ENCODE data around the gene HHIP. TPM values are rescaled to one million over a fixed set of nuclear protein-coding genes. Genes with fewer than 3 reads are reported as not detected.

HHIP gene
- total RNA-seq, 1 experiment from 2014 or later, result not detected

DNA sequence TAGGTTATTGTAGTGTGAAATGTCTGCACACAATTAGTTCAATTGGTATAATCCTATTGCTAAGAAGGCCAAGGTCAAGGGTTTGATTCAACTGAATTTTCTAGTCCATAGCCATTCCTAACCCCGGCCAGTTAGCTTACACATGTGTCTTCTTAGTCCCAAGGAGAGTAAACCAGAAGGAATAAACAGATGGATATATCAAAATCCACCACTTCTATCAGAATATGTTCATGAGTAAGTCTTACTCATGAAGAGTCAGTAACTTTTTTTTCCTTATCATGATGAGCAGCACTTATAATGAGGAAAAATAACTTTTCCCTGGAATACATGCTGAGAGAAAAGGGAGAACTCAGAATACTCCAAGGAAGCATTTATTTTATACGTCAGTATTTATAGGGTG lies 9.5 kb downstream of the HHIP start:
- Histone ChIP-seq H3K4me3 (no peak overlapping the region), H3K4me1 (replicated peaks; ENCODE audit: insufficient read depth) (no peaks in the 10 kb centered on the region), H3K4me2 (no peak overlapping the region), H3K79me2 (ENCODE audit: low read depth) (no peaks in the 10 kb centered on the region), H3K27me3 (ENCODE audit: insufficient read depth, low read depth) (no peaks in the 10 kb centered on the region), H3F3A (ENCODE audit: insufficient read depth, low read depth) (no peaks in the 10 kb centered on the region), H2AFZ (no peak overlapping the region), H3K36me3 (ENCODE audit: low read depth) (no peaks in the 10 kb centered on the region), H3K9me3 (ENCODE audit: insufficient read depth, low read depth) (no peaks in the 10 kb centered on the region), H3K27ac (no peak overlapping the region), H4K20me1 (ENCODE audit: insufficient read depth) (no peaks in the 10 kb centered on the region), H3K9me2 (ENCODE audit: insufficient read depth) (no peaks in the 10 kb centered on the region)
- CTCF ChIA-PET, result no interaction called here
- POLR2A ChIA-PET (ENCODE audit: unreplicated experiment), result interaction anchor here (0.6 kb wide), 1 partner anchor 1569 kb away, joined by 6 read pairs; no protein-coding TSS in a partner anchor
- intact Hi-C loops (cut with micrococcal nuclease; ENCODE audit: unreplicated experiment), result no loop called here
- no peak for TF ChIP-seq EZH2 (IDR thresholded peaks at IDR 0.05; ENCODE audit: low read depth)
- TF ChIP-seq, protein P1, sequence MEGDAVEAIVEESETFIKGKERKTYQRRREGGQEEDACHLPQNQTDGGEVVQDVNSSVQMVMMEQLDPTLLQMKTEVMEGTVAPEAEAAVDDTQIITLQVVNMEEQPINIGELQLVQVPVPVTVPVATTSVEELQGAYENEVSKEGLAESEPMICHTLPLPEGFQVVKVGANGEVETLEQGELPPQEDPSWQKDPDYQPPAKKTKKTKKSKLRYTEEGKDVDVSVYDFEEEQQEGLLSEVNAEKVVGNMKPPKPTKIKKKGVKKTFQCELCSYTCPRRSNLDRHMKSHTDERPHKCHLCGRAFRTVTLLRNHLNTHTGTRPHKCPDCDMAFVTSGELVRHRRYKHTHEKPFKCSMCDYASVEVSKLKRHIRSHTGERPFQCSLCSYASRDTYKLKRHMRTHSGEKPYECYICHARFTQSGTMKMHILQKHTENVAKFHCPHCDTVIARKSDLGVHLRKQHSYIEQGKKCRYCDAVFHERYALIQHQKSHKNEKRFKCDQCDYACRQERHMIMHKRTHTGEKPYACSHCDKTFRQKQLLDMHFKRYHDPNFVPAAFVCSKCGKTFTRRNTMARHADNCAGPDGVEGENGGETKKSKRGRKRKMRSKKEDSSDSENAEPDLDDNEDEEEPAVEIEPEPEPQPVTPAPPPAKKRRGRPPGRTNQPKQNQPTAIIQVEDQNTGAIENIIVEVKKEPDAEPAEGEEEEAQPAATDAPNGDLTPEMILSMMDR (conservative IDR thresholded peaks at IDR 0.05), result no peak
- no peak for DNase-seq
- BruUV-seq (replicated peaks), result no TSS peak

DNA sequence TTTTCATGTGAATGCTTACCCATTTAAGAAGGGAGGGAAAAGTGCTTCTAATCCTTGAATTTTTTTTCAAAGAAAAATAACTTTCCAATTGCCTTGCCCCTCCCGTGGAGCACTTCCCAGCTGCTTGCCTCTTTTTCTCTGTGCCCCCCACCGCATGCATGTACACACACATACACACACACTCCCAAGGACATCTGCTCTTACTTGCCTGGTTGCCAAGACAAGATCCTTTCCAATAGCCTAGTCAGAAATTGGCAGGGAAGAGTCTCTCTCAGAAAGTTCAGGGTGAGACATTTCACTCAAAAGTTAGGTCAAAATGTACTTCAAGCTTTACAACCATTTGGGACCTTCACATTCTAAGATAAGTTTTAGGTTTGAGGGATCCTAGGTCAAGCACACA lies 10.9 kb downstream of the HHIP start:
- no peaks in the 10 kb centered on the region for H4K20me1 ChIP-seq (ENCODE audit: insufficient read depth)
- H3K27me3 ChIP-seq (ENCODE audit: insufficient read depth, low read depth), result no peaks in the 10 kb centered on the region
- H3F3A ChIP-seq (ENCODE audit: insufficient read depth, low read depth), result no peaks in the 10 kb centered on the region
- H3K4me3 ChIP-seq, result no peak overlapping the region
- no TSS peak for BruUV-seq (replicated peaks)
- H3K4me1 ChIP-seq (replicated peaks; ENCODE audit: insufficient read depth), result no peaks in the 10 kb centered on the region
- no peak overlapping the region for H3K4me2 ChIP-seq
- H3K27ac ChIP-seq, result no peak overlapping the region
- no peaks in the 10 kb centered on the region for H3K9me3 ChIP-seq (ENCODE audit: insufficient read depth, low read depth)
- TF ChIP-seq EZH2 (IDR thresholded peaks at IDR 0.05; ENCODE audit: low read depth), result no peak
- TF ChIP-seq, protein P1 (conservative IDR thresholded peaks at IDR 0.05), result no peak
- H3K9me2 ChIP-seq (ENCODE audit: insufficient read depth), result no peaks in the 10 kb centered on the region
- no peak for DNase-seq
- H3K79me2 ChIP-seq (ENCODE audit: low read depth), result no peaks in the 10 kb centered on the region
- POLR2A ChIA-PET (ENCODE audit: unreplicated experiment), result no interaction called here
- no peaks in the 10 kb centered on the region for H3K36me3 ChIP-seq (ENCODE audit: low read depth)
- intact Hi-C loops (cut with micrococcal nuclease; ENCODE audit: unreplicated experiment), result no loop called here
- CTCF ChIA-PET, result no interaction called here
- no peak overlapping the region for H2AFZ ChIP-seq

DNA sequence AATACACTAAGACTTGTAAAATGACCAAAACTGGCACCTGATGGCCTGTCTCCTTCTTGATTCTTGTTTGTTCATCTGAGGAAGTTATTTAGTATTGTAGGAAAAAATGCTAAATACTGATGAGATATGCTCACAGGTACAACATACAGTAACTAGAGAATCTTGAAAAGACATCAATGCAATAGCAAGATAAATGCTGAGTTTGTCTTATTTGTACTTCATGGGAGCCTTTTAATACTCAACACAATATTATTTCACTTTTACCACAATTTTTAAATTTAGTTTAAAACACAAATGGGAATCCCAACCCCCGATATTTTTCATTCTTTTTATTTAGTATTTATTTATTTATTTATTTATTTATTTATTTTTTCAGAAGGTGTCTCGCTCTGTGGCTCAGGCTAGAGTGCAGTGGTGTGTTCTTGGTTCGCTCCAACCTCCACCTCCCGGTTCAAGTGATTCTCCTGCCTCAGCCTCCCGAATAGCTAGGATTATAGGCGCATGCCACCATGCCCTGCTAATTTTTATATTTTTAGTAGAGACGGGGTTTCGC lies 12.1 kb downstream of the HHIP start:
- no peak overlapping the region for H3K4me3 ChIP-seq
- no peak for TF ChIP-seq EZH2 (IDR thresholded peaks at IDR 0.05; ENCODE audit: low read depth)
- TF ChIP-seq, protein P1 (conservative IDR thresholded peaks at IDR 0.05), result no peak
- no peaks in the 10 kb centered on the region for H3K27me3 ChIP-seq (ENCODE audit: insufficient read depth, low read depth)
- POLR2A ChIA-PET (ENCODE audit: unreplicated experiment), result interaction anchor here (0.7 kb wide), 1 partner anchor 290 kb away, joined by 5 read pairs; no protein-coding TSS in a partner anchor
- H3K79me2 ChIP-seq (ENCODE audit: low read depth), result no peaks in the 10 kb centered on the region
- H2AFZ ChIP-seq, result no peak overlapping the region
- no peaks in the 10 kb centered on the region for H3K9me2 ChIP-seq (ENCODE audit: insufficient read depth)
- DNase-seq, result no peak
- no peak overlapping the region for H3K27ac ChIP-seq
- intact Hi-C loops (cut with micrococcal nuclease; ENCODE audit: unreplicated experiment), result no loop called here
- no peaks in the 10 kb centered on the region for H3F3A ChIP-seq (ENCODE audit: insufficient read depth, low read depth)
- no peaks in the 10 kb centered on the region for H3K36me3 ChIP-seq (ENCODE audit: low read depth)
- CTCF ChIA-PET, result no interaction called here
- H3K4me1 ChIP-seq (replicated peaks; ENCODE audit: insufficient read depth), result no peaks in the 10 kb centered on the region
- no peaks in the 10 kb centered on the region for H3K9me3 ChIP-seq (ENCODE audit: insufficient read depth, low read depth)
- H4K20me1 ChIP-seq (ENCODE audit: insufficient read depth), result no peaks in the 10 kb centered on the region
- no TSS peak for BruUV-seq (replicated peaks)
- H3K4me2 ChIP-seq, result no peak overlapping the region
